Lower leg skin (tissue), 3 donors: ENCODE results near the gene SLCO1C1.

Experiments used
- CTCF ChIP-seq, 3 donors: fragments of 450-650 bp; IDR thresholded peaks; one replicate each; pipeline ENCODE4 v1.5.1; 2016; ENCODE audit warnings: antibody characterized with exemption in 3 of 3, mild to moderate bottlenecking in 3 of 3, moderate library complexity in 2 of 3
- POLR2A ChIP-seq, 2 donors: fragments of 450-650 bp; IDR thresholded peaks; one replicate each; pipeline ENCODE4 v1.6.1; 2016 to 2017; ENCODE audit warnings: antibody characterized with exemption in 2 of 2, mild to moderate bottlenecking in 1 of 2, moderate library complexity in 1 of 2

- TF ChIP-seq CTCF (IDR thresholded peaks at IDR 0.05) (no peak), POLR2A (IDR thresholded peaks at IDR 0.05) (no peak)
These were observed 45.8 kb downstream of the SLCO1C1 start for GRCh38 chr12:20740972-20741371.
